Inflammatory macrophage treated with lipopolysaccharide for 1 hour (primary cell): Measurements from ENCODE around the gene SOX6.

ENCODE experiments used
- DNase-seq, 2 donors: peaks; one replicate each; pipeline ENCODE4 v3.0.0-alpha.2; 2020 to 2022

Gene SOX6

GRCh38 chr11:16312233-16312765, 44.0 kb downstream of the SOX6 start:
- DNase-seq: no peak

- DNase-seq: no peak
Measured at GRCh38 chr11:16311831-16312230, 44.5 kb downstream of the SOX6 start.

GRCh38 chr11:16310943-16311342, 45.4 kb downstream of the SOX6 start:
- DNase-seq: no peak

GRCh38 chr11:16309226-16309625, 47.1 kb downstream of the SOX6 start:
- no peak for DNase-seq

GRCh38 chr11:16301462-16301861, 54.9 kb downstream of the SOX6 start:
- DNase-seq: no peak

- DNase-seq: no peak
Measured at GRCh38 chr11:16299884-16300782, 56.2 kb downstream of the SOX6 start.

GRCh38 chr11:16299390-16299789, 57.0 kb downstream of the SOX6 start:
- DNase-seq: no peak

- no peak for DNase-seq
Measured at GRCh38 chr11:16297332-16297731, 59.0 kb downstream of the SOX6 start.

- DNase-seq: no peak
Measured at GRCh38 chr11:16296273-16296672, 60.1 kb downstream of the SOX6 start.

GRCh38 chr11:16295592-16295991, 60.8 kb downstream of the SOX6 start:
- no peak for DNase-seq

- DNase-seq: no peak
Measured at GRCh38 chr11:16293204-16293681, 63.1 kb downstream of the SOX6 start.

GRCh38 chr11:16292167-16292859, 64.0 kb downstream of the SOX6 start:
- no peak for DNase-seq

GRCh38 chr11:16291729-16292128, 64.6 kb downstream of the SOX6 start:
- DNase-seq: no peak

- no peak for DNase-seq
Measured at GRCh38 chr11:16289541-16289940, 66.8 kb downstream of the SOX6 start.

- no peak for DNase-seq
Measured at GRCh38 chr11:16287630-16288280, 68.6 kb downstream of the SOX6 start.

GRCh38 chr11:16286095-16286494, 70.3 kb downstream of the SOX6 start:
- no peak for DNase-seq

GRCh38 chr11:16280256-16280682, 76.1 kb downstream of the SOX6 start:
- no peak for DNase-seq

GRCh38 chr11:16279524-16279923, 76.8 kb downstream of the SOX6 start:
- DNase-seq: no peak

GRCh38 chr11:16278979-16279378, 77.4 kb downstream of the SOX6 start:
- DNase-seq: no peak

- no peak for DNase-seq
Measured at GRCh38 chr11:16278273-16278672, 78.1 kb downstream of the SOX6 start.

- DNase-seq: no peak
Measured at GRCh38 chr11:16276251-16276650, 80.1 kb downstream of the SOX6 start.

GRCh38 chr11:16271258-16271657, 85.1 kb downstream of the SOX6 start:
- DNase-seq: no peak

- DNase-seq: no peak
Measured at GRCh38 chr11:16266021-16266420, 90.3 kb downstream of the SOX6 start.
